Measurements from ENCODE around the gene MS4A10.
"Not testable (repeated sequence)": the region's sequence is repeated elsewhere in the genome, so short reads cannot be mapped to it uniquely, and the experiment has no call there.

MS4A10 gene

DNA sequence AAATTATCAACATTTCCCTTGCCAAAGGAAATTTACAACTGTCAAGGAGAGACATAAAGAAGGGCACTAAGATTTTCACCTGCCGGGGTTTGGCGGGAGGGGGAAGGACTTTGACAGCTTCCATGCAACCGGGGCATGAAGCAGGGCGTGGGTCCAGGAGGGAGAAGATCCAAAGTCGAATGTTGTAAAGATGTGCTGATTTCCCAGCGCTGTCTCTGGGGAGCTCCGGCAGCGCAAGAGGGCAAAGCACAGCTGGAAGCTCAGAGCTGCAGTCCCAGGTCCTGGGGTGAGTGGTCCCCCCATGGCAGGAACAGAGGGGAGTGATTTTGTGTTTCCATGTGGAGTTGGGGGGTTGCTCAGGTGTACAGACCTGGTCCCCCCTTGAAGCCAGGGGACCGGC lies at the start of gene MS4A10:
Gene MS4A10, plus strand, starts transcription at position 198 of the 400 bp plus-strand sequence. CDS start 5,003 bp downstream, outside the sequence.
- in situ Hi-C loops (cut with HindIII; ENCODE audit: low sequenced_read_pairs), result no loop called here

DNA sequence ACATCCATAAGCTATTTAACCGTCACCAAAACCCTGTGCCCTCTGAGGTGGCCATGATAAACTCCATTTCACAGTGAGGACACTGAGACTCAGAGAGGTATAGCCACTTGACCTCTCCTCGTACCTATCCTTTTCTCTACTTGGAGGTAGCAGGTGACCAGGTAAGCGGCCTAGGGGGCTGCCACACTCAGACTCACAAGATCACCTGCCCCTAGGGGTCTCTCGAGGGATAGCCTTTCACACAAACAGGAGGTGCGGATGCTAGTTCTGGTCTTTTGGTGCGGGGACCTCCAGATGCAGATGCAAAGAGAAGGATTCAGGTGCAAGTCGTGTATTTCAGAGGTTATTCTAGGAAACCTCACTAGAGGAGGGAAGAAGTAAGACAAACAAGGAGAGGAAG lies 46.0 kb upstream of the MS4A10 start:
- in situ Hi-C loops (cut with HindIII; ENCODE audit: low sequenced_read_pairs), result no loop called here

GRCh38 chr11:60740573-60740972 lies 44.6 kb upstream of the MS4A10 start:
- in situ Hi-C loops (cut with HindIII; ENCODE audit: low sequenced_read_pairs), result no loop called here

- in situ Hi-C loops (cut with HindIII; ENCODE audit: low sequenced_read_pairs), result no loop called here
These were observed 43.7 kb upstream of the MS4A10 start for GRCh38 chr11:60741421-60741820.

DNA sequence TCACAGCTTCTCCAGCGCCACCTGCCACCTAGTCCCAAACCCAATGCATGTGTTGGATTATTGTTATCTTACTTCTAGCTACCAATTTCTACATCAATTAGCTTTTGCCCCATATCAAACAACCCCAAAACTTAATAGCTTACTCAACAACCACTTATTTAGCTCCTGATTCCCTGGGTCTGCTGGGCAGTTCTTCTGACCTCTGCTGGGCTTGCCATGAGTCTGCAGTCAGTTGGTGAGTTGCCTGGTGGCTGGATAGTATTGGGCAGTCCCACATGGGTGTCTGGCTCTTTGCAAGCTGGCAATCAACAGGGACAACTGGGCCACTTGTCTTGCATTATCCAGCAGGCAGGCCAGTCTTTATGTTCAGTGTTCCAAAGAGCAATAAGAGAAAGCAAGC lies 42.1 kb upstream of the MS4A10 start:
- in situ Hi-C loops (cut with HindIII; ENCODE audit: low sequenced_read_pairs), result no loop called here

GRCh38 chr11:60744114-60744513 lies 41.0 kb upstream of the MS4A10 start:
- in situ Hi-C loops (cut with HindIII; ENCODE audit: low sequenced_read_pairs), result no loop called here

DNA sequence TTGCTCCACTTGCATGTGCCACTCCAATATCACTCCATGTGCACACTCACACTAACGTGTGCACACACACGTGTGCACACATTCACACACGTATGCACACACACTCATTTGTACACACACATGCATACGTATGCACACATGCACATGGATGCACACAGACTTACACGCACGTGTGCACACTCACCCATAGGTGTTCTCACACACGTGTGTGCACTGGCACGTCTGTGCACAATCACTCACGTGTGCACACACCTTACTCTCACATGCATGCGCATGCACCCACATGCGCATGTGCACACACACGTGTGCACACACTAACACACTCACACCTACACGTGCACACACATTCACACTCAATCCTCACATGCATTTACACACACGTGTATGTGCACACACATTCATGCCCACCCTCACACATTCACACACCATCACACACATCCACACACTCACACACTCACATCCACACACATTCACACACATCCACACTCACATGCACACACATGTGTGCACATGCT lies 37.7 kb upstream of the MS4A10 start:
- in situ Hi-C loops (cut with HindIII; ENCODE audit: low sequenced_read_pairs), result no loop called here

GRCh38 chr11:60748225-60748624 lies 36.9 kb upstream of the MS4A10 start:
- in situ Hi-C loops (cut with HindIII; ENCODE audit: low sequenced_read_pairs), result no loop called here

DNA sequence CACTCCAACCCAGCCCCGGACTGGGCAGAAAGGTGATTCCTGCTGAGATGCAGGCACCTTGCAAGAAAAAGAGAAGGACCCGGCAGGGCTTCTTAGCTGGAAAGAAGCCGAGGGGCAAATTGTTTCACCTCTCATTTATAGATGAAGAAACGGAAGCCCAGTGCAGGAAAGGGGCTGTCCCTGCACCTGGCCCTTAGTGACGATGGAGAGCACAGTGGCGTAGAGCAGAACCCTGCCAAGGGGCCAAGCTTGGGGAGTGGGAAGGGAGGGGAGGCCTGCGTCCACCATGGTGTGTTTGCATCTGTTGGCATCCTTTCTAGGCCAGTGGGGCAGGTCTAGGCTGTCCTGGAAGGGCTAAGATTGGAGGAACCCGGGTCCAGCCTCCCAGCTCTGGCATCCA lies 36.3 kb upstream of the MS4A10 start:
- in situ Hi-C loops (cut with HindIII; ENCODE audit: low sequenced_read_pairs), result no loop called here

DNA sequence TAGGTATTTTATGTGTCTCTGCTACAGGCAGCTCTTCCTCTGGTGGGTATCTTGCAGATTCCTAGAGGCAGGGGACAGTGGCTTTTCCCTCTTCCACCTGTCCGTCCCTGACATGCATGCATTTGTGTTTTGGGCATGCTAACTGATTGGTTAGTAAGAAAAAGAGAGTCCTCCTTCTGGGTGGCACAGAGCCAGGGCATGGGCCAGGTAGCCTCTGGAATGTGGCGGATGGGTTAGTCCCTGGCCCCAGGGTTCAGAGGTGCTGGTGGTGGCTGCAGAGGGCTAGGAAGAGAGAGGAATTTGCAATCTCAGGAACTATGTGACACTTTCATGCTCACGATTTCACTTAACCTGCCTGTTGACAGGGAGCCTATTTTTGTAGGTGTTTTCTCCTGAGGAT lies 34.2 kb upstream of the MS4A10 start:
- in situ Hi-C loops (cut with HindIII; ENCODE audit: low sequenced_read_pairs), result no loop called here

GRCh38 chr11:60753309-60753708 lies 31.8 kb upstream of the MS4A10 start:
- in situ Hi-C loops (cut with HindIII; ENCODE audit: low sequenced_read_pairs), result no loop called here

DNA sequence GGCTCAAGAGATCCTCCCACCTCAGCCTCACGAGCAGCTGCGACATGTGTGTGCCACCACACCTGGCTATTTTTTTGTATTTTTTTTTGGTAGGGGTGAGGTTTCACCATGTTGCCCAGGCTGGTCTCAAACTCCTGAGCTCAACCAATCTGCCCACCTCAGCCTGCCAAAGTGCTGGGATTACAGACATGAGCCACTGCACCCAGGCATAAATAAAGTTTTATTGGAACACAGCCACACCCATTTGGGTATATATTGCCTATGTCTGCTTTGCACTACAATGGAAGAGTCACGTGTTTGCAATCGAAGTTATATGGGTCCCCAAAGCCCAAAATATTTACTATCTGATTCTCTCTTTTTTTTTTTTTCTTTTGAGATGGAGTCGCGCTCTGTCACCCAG lies 30.2 kb upstream of the MS4A10 start:
- in situ Hi-C loops (cut with HindIII; ENCODE audit: low sequenced_read_pairs), result no loop called here

DNA sequence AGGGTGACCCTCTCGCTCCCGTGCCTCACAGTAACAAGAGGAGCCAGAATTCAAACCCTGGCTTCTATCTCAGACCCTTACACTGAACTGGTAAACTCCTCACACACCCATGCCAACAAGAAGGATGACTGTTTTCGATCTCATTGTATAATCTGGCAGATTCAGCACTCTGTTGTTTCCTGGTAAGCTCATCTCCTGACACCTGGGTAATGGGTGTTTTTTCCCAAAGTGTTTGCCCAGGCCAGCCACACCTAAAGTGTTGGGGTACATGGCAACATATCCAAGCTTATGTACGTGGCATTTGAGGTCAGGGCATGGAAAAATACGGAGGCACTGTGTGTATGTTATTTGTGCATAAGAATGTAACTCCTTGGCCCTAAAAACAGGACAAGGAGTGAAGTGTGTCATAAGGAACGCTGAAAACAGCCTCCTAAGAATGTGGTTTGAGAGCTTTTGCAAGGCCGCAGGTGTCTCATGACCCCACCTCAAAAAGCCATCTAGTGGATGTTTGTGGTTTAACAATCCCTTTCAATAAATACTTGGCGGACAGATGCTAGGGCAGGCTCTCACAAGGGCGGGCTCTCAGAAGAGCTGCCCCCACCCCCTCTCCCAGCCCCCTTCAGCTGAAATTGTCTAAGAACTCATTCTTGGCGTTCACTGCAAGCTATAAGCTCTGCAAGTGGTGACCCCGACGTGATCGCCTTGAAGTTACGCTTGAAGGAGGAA lies 28.7 kb upstream of the MS4A10 start, which contains the start of gene MS4A15:
Gene MS4A15, plus strand, starts transcription at position 561 of the 726 bp plus-strand sequence. CDS start 6,867 bp downstream, outside the sequence.
- in situ Hi-C loops (cut with HindIII; ENCODE audit: low sequenced_read_pairs), result no loop called here

DNA sequence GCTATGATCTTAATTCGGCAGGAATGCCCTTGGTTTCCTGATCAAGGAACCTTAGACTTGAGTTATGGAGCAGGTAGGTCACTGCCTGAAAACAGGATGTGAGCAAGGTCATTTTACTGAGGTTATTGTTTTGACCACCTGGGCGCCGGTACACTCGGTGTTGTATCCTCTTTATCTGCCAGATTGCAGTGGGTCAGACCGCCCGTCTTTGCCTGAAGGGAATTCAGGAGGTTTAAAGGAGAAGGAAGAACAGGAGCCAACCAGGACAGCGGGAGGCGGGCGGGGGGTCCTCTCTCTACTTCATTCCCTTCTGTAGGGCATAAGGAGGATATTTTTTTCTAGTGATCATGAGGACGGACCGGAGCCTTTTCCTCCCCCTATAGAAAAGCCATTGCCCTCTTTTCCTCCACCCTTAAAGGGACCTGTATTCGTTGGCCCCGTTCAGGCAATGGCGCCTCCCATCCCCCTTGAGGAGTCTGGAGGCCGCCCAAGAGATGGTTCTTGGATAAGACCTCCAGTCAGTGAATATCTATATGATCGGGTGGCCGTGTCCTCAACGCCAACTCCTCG lies 27.8 kb upstream of the MS4A10 start:
- in situ Hi-C loops (cut with HindIII; ENCODE audit: low sequenced_read_pairs), result no loop called here

DNA sequence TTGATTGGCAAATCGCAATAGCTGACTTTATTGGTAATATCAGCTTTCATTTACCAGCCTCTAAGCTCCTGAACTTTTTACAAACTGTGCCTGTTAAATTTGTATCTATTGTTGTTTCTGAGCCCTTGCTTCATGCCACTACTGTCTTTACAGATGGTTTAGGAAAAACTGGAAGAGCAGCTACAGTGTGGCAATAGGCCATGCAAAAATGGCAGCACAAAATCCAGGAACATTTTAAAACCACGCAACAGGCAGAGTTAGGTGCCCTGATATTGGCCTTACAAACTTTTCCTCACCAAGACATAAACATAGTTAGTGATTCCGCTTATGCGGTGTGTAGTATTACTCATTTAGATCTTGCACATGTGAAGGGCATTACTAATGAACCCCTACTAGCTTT lies 26.5 kb upstream of the MS4A10 start:
- in situ Hi-C loops (cut with HindIII; ENCODE audit: low sequenced_read_pairs), result not testable (repeated sequence)

DNA sequence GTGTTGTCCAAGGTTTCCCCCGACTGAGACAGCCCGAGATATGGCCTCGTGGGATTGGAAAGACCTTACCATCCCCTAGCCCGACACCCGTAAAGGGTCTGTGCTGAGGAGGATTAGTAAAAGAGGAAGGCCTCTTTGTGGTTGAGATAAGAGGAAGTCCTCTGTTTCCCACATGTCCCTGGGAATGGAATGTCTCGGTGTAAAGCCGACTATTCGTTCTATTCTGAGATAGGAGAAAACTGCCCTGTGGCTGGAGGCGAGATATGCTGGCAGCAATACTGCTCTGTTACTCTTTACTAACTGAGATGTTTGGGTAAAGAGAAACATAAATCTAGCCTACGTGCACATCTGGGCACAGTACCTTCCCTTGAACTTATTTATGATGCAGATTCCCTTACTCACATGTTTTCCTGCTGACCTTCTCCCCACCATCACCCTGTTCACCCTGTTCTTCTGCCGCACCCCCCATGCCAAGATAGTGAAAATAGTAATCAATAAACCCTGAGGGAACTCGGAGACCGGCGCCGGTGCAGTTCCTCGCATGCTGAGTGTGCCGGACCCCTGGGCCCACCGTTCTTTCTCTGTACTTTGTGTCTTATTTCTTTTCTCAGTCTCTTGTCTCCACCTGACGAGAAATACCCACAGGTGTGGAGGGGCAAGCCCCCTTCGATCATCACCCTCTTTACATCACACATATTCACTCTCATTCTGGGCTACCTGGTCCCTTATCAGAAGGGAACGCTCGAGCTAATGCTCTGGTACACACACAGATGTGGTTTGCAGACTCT lies 25.5 kb upstream of the MS4A10 start:
- in situ Hi-C loops (cut with HindIII; ENCODE audit: low sequenced_read_pairs), result not testable (repeated sequence)

- in situ Hi-C loops (cut with HindIII; ENCODE audit: low sequenced_read_pairs), result no loop called here
These were observed 23.5 kb upstream of the MS4A10 start for GRCh38 chr11:60761436-60762190.

- in situ Hi-C loops (cut with HindIII; ENCODE audit: low sequenced_read_pairs), result no loop called here
These were observed 22.1 kb upstream of the MS4A10 start for GRCh38 chr11:60762851-60763691.

GRCh38 chr11:60763692-60764369 lies 21.3 kb upstream of the MS4A10 start:
- in situ Hi-C loops (cut with HindIII; ENCODE audit: low sequenced_read_pairs), result no loop called here
